Measurements from ENCODE around the gene BTBD9. TPM values are rescaled to one million over a fixed set of nuclear protein-coding genes. Genes with fewer than 3 reads are reported as not detected.

Gene BTBD9
- 10 to 100 TPM; 11.0 to 13.8 TPM for total RNA-seq

- peak; percentile 84 for ATAC-seq
These were observed at the start of gene BTBD9 for GRCh38 chr6:38639498-38640215. TSS of gene BTBD9 (minus strand) at chr6:38639929.

GRCh38 chr6:38688579-38689087 is 48.9 kb upstream of the BTBD9 start:
- peak; percentile 49 for ATAC-seq
- peaks cover 46% of the 10 kb centered on the region for H3K4me1 Mint-ChIP-seq
- no peaks in the 10 kb centered on the region for H3K27me3 Mint-ChIP-seq
- H3K36me3 Mint-ChIP-seq: peaks cover 38% of the 10 kb centered on the region
- CTCF ChIA-PET: interaction anchor here (1.1 kb wide), 1 partner anchor 32 kb away, joined by 7 read pairs; no protein-coding TSS in a partner anchor
- H3K27ac Mint-ChIP-seq: peak overlapping the region; percentile 65
- no peak for DNase-seq
- H3K9me3 Mint-ChIP-seq (ENCODE audit: low read depth): no peaks in the 10 kb centered on the region
- H3K4me3 Mint-ChIP-seq: no peak overlapping the region

More at GRCh38 chr6:38639498-38640215, at the start of gene BTBD9:
- peak; percentile 87 for DNase-seq
- Mint-ChIP-seq H3K27me3 (no peaks in the 10 kb centered on the region), H3K27ac (peak within 1 kb of the TSS; percentile 95), H3K4me1 (peaks cover 42% of the 10 kb centered on the region), H3K9me3 (ENCODE audit: low read depth) (no peaks in the 10 kb centered on the region), H3K4me3 (peak within 1 kb of the TSS; percentile 90), H3K36me3 (peaks cover 6% of the 10 kb centered on the region)
- CTCF ChIA-PET: interaction anchor here (1.0 to 2.2 kb wide), 3 partner anchors 13 to 935 kb away, joined by 3 to 9 read pairs (median 4); no protein-coding TSS in a partner anchor

- H3K9me3 Mint-ChIP-seq (ENCODE audit: low read depth): no peaks in the 10 kb centered on the region
- H3K36me3 Mint-ChIP-seq: peaks cover 35% of the 10 kb centered on the region
- CTCF ChIA-PET: interaction anchor here (0.6 kb wide), 1 partner anchor 905 kb away, joined by 3 read pairs; no protein-coding TSS in a partner anchor
- DNase-seq (no peak), ATAC-seq (no peak)
- no peak overlapping the region for H3K27ac Mint-ChIP-seq
- H3K4me1 Mint-ChIP-seq: peaks cover 38% of the 10 kb centered on the region
- no peaks in the 10 kb centered on the region for H3K27me3 Mint-ChIP-seq
- H3K4me3 Mint-ChIP-seq: no peak overlapping the region
These were observed 47.8 kb upstream of the BTBD9 start for GRCh38 chr6:38687549-38687948.

GRCh38 chr6:38687043-38687353 is 47.3 kb upstream of the BTBD9 start:
- CTCF ChIA-PET: interaction anchor here (0.6 kb wide), 1 partner anchor 905 kb away, joined by 3 read pairs; no protein-coding TSS in a partner anchor
- no peak overlapping the region for H3K27ac Mint-ChIP-seq
- ATAC-seq (no peak), DNase-seq (no peak)
- no peak overlapping the region for H3K4me3 Mint-ChIP-seq
- peaks cover 36% of the 10 kb centered on the region for H3K36me3 Mint-ChIP-seq
- peaks cover 36% of the 10 kb centered on the region for H3K4me1 Mint-ChIP-seq
- no peaks in the 10 kb centered on the region for H3K9me3 Mint-ChIP-seq (ENCODE audit: low read depth)
- H3K27me3 Mint-ChIP-seq: no peaks in the 10 kb centered on the region

- CTCF ChIA-PET: interaction anchor here (1.0 to 1.1 kb wide), 2 partner anchors 10 to 17 kb away, joined by 3 to 5 read pairs; partner anchors contain the start of gene GLO1
- Mint-ChIP-seq H3K4me3 (no peak overlapping the region), H3K27ac (no peak overlapping the region), H3K4me1 (peaks cover 33% of the 10 kb centered on the region), H3K36me3 (peaks cover 36% of the 10 kb centered on the region), H3K27me3 (no peaks in the 10 kb centered on the region), H3K9me3 (ENCODE audit: low read depth) (no peaks in the 10 kb centered on the region)
- no peak for DNase-seq
- no peak for ATAC-seq
These were observed 46.7 kb upstream of the BTBD9 start for GRCh38 chr6:38686270-38687042.

GRCh38 chr6:38684904-38685303 is 45.2 kb upstream of the BTBD9 start:
- peaks cover 34% of the 10 kb centered on the region for H3K36me3 Mint-ChIP-seq
- H3K9me3 Mint-ChIP-seq (ENCODE audit: low read depth): no peaks in the 10 kb centered on the region
- CTCF ChIA-PET: no interaction called here
- peaks cover 33% of the 10 kb centered on the region for H3K4me1 Mint-ChIP-seq
- peak overlapping the region; percentile 13 for H3K27ac Mint-ChIP-seq
- no peaks in the 10 kb centered on the region for H3K27me3 Mint-ChIP-seq
- H3K4me3 Mint-ChIP-seq: no peak overlapping the region
- no peak for DNase-seq
- ATAC-seq: no peak

- DNase-seq (no peak), ATAC-seq (no peak)
- CTCF ChIA-PET: no interaction called here
- Mint-ChIP-seq H3K27me3 (no peaks in the 10 kb centered on the region), H3K4me3 (no peak overlapping the region), H3K27ac (no peak overlapping the region), H3K4me1 (peaks cover 29% of the 10 kb centered on the region), H3K36me3 (peaks cover 31% of the 10 kb centered on the region), H3K9me3 (ENCODE audit: low read depth) (no peaks in the 10 kb centered on the region)
These were observed 44.5 kb upstream of the BTBD9 start for GRCh38 chr6:38684237-38684636.

- Mint-ChIP-seq H3K36me3 (peaks cover 42% of the 10 kb centered on the region), H3K4me3 (no peak overlapping the region), H3K9me3 (ENCODE audit: low read depth) (no peaks in the 10 kb centered on the region), H3K4me1 (peaks cover 27% of the 10 kb centered on the region), H3K27ac (no peak overlapping the region), H3K27me3 (no peaks in the 10 kb centered on the region)
- no peak for ATAC-seq
- CTCF ChIA-PET: interaction anchor here (1.2 kb wide), 2 partner anchors 43 to 890 kb away, joined by 3 read pairs; no protein-coding TSS in a partner anchor
- no peak for DNase-seq
These were observed 42.1 kb upstream of the BTBD9 start for GRCh38 chr6:38681850-38682249.

- CTCF ChIA-PET: no interaction called here
- DNase-seq (no peak), ATAC-seq (no peak)
- Mint-ChIP-seq H3K36me3 (peaks cover 53% of the 10 kb centered on the region), H3K27ac (no peak overlapping the region), H3K4me3 (no peak overlapping the region), H3K9me3 (ENCODE audit: low read depth) (no peaks in the 10 kb centered on the region), H3K4me1 (peaks cover 14% of the 10 kb centered on the region), H3K27me3 (no peaks in the 10 kb centered on the region)
These were observed 39.9 kb upstream of the BTBD9 start for GRCh38 chr6:38679668-38680067.

- H3K27ac Mint-ChIP-seq: peak overlapping the region; percentile 7
- ATAC-seq (no peak), DNase-seq (no peak)
- H3K27me3 Mint-ChIP-seq: no peaks in the 10 kb centered on the region
- H3K9me3 Mint-ChIP-seq (ENCODE audit: low read depth): no peaks in the 10 kb centered on the region
- peaks cover 56% of the 10 kb centered on the region for H3K36me3 Mint-ChIP-seq
- peaks cover 27% of the 10 kb centered on the region for H3K4me1 Mint-ChIP-seq
- H3K4me3 Mint-ChIP-seq: no peak overlapping the region
- CTCF ChIA-PET: no interaction called here
These were observed 38.5 kb upstream of the BTBD9 start for GRCh38 chr6:38678178-38678760.

GRCh38 chr6:38676974-38677544 is 37.3 kb upstream of the BTBD9 start:
- H3K9me3 Mint-ChIP-seq (ENCODE audit: low read depth): no peaks in the 10 kb centered on the region
- no peaks in the 10 kb centered on the region for H3K27me3 Mint-ChIP-seq
- H3K36me3 Mint-ChIP-seq: peaks cover 49% of the 10 kb centered on the region
- H3K4me3 Mint-ChIP-seq: no peak overlapping the region
- no peak for ATAC-seq
- peaks cover 33% of the 10 kb centered on the region for H3K4me1 Mint-ChIP-seq
- CTCF ChIA-PET: interaction anchor here (1.5 kb wide), 1 partner anchor 183 kb away, joined by 3 read pairs; no protein-coding TSS in a partner anchor
- DNase-seq: no peak
- H3K27ac Mint-ChIP-seq: no peak overlapping the region

- no peak for ATAC-seq
- Mint-ChIP-seq H3K4me3 (no peak overlapping the region), H3K27ac (no peak overlapping the region), H3K4me1 (peaks cover 34% of the 10 kb centered on the region), H3K27me3 (no peaks in the 10 kb centered on the region), H3K9me3 (ENCODE audit: low read depth) (no peaks in the 10 kb centered on the region), H3K36me3 (peaks cover 44% of the 10 kb centered on the region)
- CTCF ChIA-PET: interaction anchor here (1.0 to 1.5 kb wide), 2 partner anchors 10 to 182 kb away, joined by 3 read pairs; no protein-coding TSS in a partner anchor
- DNase-seq: no peak
These were observed 36.7 kb upstream of the BTBD9 start for GRCh38 chr6:38676236-38676973.

All from activated CD8-positive, alpha-beta memory T cell treated with anti-CD3 and anti-CD28 coated beads, Interleukin-2, amount 10 ng/mL, durations not matched to agents 7 days and 5 days (primary cell).